Measurements from ENCODE around the gene KRTAP10-10. TPM values are rescaled to one million over a fixed set of nuclear protein-coding genes. Genes with fewer than 3 reads are reported as not detected.
"Not testable (repeated sequence)": the region's sequence is repeated elsewhere in the genome, so short reads cannot be mapped to it uniquely, and the experiment has no call there.

KRTAP10-10 gene
- polyA plus RNA-seq, 2 donors, result not detected

DNA sequence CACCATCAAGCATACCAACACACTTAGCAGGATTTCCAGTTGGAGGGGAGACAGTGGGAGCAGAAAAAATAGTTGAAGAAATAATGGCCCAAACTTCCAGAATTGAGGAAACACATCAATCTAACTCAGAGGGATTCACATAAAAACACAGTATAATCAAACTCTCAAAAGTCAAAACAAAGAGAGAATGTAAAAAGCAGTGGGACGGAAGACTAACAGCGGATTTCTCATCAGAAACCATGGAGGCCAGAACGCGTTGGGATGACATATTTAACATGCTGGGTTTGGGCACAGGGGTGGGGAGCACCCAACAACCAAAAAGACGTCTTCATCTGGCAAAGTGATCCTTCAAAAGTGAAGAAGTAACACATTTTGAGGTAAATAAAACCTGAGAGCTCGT is 17.3 kb upstream of the KRTAP10-10 start:
- H3K27me3 ChIP-seq (ENCODE audit: control insufficient read depth in 1 of 2, insufficient read depth in 2 of 2, low read length in 2 of 2), result no peaks in the 10 kb centered on the region
- H3K9me3 ChIP-seq (ENCODE audit: control insufficient read depth in 2 of 2, insufficient read depth in 1 of 2, low read depth in 1 of 2, low read length in 1 of 2), result no peaks in the 10 kb centered on the region
- H3K4me1 ChIP-seq (ENCODE audit: control insufficient read depth in 2 of 2, insufficient read depth in 2 of 2, low read length in 1 of 2), result no peaks in the 10 kb centered on the region
- no peak overlapping the region for H3K27ac ChIP-seq (ENCODE audit: low read depth in 2 of 2, low read length in 1 of 2)
- H3K4me3 ChIP-seq (ENCODE audit: low read depth in 1 of 2, low read length in 2 of 2), result no peak overlapping the region
- 90 to 91% methylated on average over 6 of the region's 6 CpGs for WGBS, 2 donors
- no peaks in the 10 kb centered on the region for H3K36me3 ChIP-seq (ENCODE audit: control insufficient read depth in 2 of 2, insufficient read depth in 2 of 2, low read length in 1 of 2)

DNA sequence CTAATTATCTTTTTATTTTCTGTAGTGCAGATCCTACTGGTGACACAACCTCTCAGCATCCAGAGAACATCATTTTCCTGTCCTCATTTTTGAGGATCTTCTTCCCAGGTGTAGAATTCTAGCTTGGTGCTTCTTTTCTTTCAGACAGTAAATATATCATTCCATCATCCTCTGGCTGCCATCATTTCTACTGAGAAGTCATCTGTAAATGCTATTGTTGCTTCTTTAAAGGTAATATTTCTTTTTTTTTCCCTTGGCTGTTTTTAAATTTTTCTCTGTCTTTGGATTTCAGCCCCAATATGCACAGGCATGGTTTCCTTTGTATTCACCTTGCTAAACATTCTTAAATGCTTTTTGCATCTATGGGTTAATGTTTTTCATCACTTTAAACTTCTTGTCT is 13.6 kb upstream of the KRTAP10-10 start:
- H3K27me3 ChIP-seq (ENCODE audit: control insufficient read depth in 1 of 2, insufficient read depth in 2 of 2, low read length in 2 of 2), result no peaks in the 10 kb centered on the region

DNA sequence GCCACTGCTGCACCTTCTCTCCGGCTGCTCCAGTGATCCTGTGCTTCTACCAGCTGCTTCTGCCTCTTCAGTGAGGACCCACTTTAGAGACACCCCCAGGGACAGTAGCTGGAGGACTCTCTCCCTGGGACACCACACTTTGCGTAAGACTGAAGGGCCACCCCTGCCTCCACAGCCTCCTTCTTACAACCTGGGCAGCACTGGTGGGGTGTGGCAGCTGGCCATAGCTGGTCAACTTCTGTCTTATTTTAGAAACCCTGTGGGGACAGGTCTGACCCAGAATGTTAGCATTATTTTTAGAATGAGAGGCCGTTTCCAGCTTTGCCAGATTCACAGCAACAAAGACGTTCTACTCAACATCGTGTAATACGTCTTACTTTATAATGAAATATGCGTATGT is 11.4 kb upstream of the KRTAP10-10 start:
- peaks cover 0 to 3% of the 10 kb centered on the region in 2 donors for H3K9me3 ChIP-seq (ENCODE audit: control insufficient read depth in 2 of 2, insufficient read depth in 1 of 2, low read depth in 1 of 2, low read length in 1 of 2)
- H3K27ac ChIP-seq (ENCODE audit: low read depth in 2 of 2, low read length in 1 of 2), result no peak overlapping the region
- H3K4me1 ChIP-seq (ENCODE audit: control insufficient read depth in 2 of 2, insufficient read depth in 2 of 2, low read length in 1 of 2), result peaks cover 0 to 2% of the 10 kb centered on the region in 2 donors
- no peaks in the 10 kb centered on the region for H3K27me3 ChIP-seq (ENCODE audit: control insufficient read depth in 1 of 2, insufficient read depth in 2 of 2, low read length in 2 of 2)
- H3K36me3 ChIP-seq (ENCODE audit: control insufficient read depth in 2 of 2, insufficient read depth in 2 of 2, low read length in 1 of 2), result no peaks in the 10 kb centered on the region
- 87% methylated on average over 7 of the region's 7 CpGs for WGBS, 2 donors
- no peak overlapping the region for H3K4me3 ChIP-seq (ENCODE audit: low read depth in 1 of 2, low read length in 2 of 2)

More for the DNA sequence above, 13.6 kb upstream of the KRTAP10-10 start:
- Histone ChIP-seq H3K9me3 (ENCODE audit: control insufficient read depth in 2 of 2, insufficient read depth in 1 of 2, low read depth in 1 of 2, low read length in 1 of 2) (no peaks in the 10 kb centered on the region), H3K36me3 (ENCODE audit: control insufficient read depth in 2 of 2, insufficient read depth in 2 of 2, low read length in 1 of 2) (no peaks in the 10 kb centered on the region), H3K4me3 (ENCODE audit: low read depth in 1 of 2, low read length in 2 of 2) (no peak overlapping the region), H3K4me1 (ENCODE audit: control insufficient read depth in 2 of 2, insufficient read depth in 2 of 2, low read length in 1 of 2) (peaks cover 0 to 2% of the 10 kb centered on the region in 2 donors), H3K27ac (ENCODE audit: low read depth in 2 of 2, low read length in 1 of 2) (no peak overlapping the region)

DNA sequence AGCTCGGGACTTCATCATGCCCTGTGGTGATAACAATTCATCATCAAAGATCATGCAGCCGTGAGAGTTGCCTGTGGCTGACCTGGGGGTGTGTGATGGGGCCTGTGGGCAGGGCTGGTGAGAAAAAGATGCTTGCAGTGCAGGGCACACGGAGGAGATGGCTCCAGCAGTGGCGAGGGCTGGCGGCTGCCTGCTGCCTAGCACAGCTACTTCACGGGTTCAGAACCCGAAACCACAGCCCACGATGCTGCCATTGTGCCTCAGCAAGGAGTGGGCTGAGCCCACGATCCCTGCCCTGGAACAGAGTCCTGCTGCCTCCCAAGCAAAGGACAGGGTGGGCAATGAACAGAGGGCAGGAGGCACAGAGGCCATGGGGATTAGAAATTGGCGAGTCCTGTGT is 10.9 kb upstream of the KRTAP10-10 start:
- H3K27ac ChIP-seq (ENCODE audit: low read depth in 2 of 2, low read length in 1 of 2), result no peak overlapping the region
- H3K27me3 ChIP-seq (ENCODE audit: control insufficient read depth in 1 of 2, insufficient read depth in 2 of 2, low read length in 2 of 2), result no peaks in the 10 kb centered on the region
- peaks cover 0 to 2% of the 10 kb centered on the region in 2 donors for H3K4me1 ChIP-seq (ENCODE audit: control insufficient read depth in 2 of 2, insufficient read depth in 2 of 2, low read length in 1 of 2)
- H3K4me3 ChIP-seq (ENCODE audit: low read depth in 1 of 2, low read length in 2 of 2), result no peak overlapping the region
- peaks cover 0 to 3% of the 10 kb centered on the region in 2 donors for H3K9me3 ChIP-seq (ENCODE audit: control insufficient read depth in 2 of 2, insufficient read depth in 1 of 2, low read depth in 1 of 2, low read length in 1 of 2)
- H3K36me3 ChIP-seq (ENCODE audit: control insufficient read depth in 2 of 2, insufficient read depth in 2 of 2, low read length in 1 of 2), result no peaks in the 10 kb centered on the region
- WGBS, 2 donors, result 70 to 71% methylated on average over 10 of the region's 10 CpGs

DNA sequence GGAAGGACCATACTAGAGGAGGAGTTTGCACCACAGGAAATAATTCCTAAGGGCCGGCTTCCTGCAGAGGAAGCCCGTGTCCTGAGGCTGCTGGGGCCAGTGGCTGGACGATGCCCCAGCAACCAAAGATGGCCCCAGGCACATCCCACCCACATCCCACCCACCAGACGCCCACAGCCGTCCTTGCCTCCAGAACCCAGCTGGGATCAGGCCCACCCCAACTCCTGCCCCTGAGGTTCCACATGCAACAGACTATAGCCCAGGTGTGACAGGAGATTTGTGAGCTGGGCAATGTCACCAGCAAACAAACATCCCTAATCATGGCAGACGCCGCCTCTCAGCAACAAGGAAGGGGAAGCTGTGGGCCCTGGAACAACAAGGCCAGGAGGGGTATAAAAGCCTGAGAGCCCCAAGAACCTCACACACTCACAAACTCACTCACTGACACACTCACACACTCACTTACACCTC is 10.4 kb upstream of the KRTAP10-10 start, which contains the start of gene KRTAP10-9:
Gene KRTAP10-9, plus strand, starts transcription at position 421 of the 471 bp plus-strand sequence. CDS start 79 bp downstream, outside the sequence.
- no peaks in the 10 kb centered on the region for H3K36me3 ChIP-seq (ENCODE audit: control insufficient read depth in 2 of 2, insufficient read depth in 2 of 2, low read length in 1 of 2)
- H3K4me1 ChIP-seq (ENCODE audit: control insufficient read depth in 2 of 2, insufficient read depth in 2 of 2, low read length in 1 of 2), result peaks cover 0 to 2% of the 10 kb centered on the region in 2 donors
- 53 to 67% methylated on average over 7 of the region's 7 CpGs for WGBS, 2 donors
- H3K9me3 ChIP-seq (ENCODE audit: control insufficient read depth in 2 of 2, insufficient read depth in 1 of 2, low read depth in 1 of 2, low read length in 1 of 2), result peaks cover 0 to 3% of the 10 kb centered on the region in 2 donors
- no peaks in the 10 kb centered on the region for H3K27me3 ChIP-seq (ENCODE audit: control insufficient read depth in 1 of 2, insufficient read depth in 2 of 2, low read length in 2 of 2)
- no peak within 1 kb of the TSS for H3K4me3 ChIP-seq (ENCODE audit: low read depth in 1 of 2, low read length in 2 of 2)
- no peak within 1 kb of the TSS for H3K27ac ChIP-seq (ENCODE audit: low read depth in 2 of 2, low read length in 1 of 2)

DNA sequence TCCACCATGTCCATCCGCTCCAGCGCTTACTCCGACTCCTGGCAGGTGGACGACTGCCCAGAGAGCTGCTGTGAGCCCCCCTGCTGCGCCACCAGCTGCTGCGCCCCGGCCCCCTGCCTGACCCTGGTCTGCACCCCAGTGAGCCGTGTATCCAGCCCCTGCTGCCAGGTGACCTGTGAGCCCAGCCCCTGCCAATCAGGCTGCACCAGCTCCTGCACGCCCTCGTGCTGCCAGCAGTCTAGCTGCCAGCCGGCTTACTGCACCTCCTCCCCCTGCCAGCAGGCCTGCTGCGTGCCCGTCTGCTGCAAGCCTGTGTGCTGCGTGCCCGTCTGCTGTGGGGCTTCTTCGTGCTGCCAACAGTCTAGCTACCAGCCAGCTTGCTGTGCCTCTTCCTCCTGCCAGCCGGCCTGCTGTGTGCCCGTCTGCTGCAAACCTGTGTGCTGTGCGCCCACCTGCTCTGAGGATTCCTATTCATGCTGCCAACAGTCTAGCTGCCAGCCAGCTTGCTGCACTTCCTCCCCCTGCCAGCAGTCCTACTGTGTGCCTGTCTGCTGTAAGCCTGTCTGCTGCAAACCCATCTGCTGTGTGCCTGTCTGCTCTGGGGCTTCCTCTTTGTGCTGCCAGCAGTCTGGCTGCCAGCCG is 9.9 kb upstream of the KRTAP10-10 start:
- not testable (repeated sequence) for H3K4me3 ChIP-seq (ENCODE audit: low read depth in 1 of 2, low read length in 2 of 2); H3K4me1 ChIP-seq (ENCODE audit: control insufficient read depth in 2 of 2, insufficient read depth in 2 of 2, low read length in 1 of 2); H3K36me3 ChIP-seq (ENCODE audit: control insufficient read depth in 2 of 2, insufficient read depth in 2 of 2, low read length in 1 of 2); H3K27ac ChIP-seq (ENCODE audit: low read depth in 2 of 2, low read length in 1 of 2); H3K9me3 ChIP-seq (ENCODE audit: control insufficient read depth in 2 of 2, insufficient read depth in 1 of 2, low read depth in 1 of 2, low read length in 1 of 2); H3K27me3 ChIP-seq (ENCODE audit: control insufficient read depth in 1 of 2, insufficient read depth in 2 of 2, low read length in 2 of 2)
- WGBS, 2 donors, result 68 to 86% methylated on average over 13 to 20 of the region's 20 CpGs

DNA sequence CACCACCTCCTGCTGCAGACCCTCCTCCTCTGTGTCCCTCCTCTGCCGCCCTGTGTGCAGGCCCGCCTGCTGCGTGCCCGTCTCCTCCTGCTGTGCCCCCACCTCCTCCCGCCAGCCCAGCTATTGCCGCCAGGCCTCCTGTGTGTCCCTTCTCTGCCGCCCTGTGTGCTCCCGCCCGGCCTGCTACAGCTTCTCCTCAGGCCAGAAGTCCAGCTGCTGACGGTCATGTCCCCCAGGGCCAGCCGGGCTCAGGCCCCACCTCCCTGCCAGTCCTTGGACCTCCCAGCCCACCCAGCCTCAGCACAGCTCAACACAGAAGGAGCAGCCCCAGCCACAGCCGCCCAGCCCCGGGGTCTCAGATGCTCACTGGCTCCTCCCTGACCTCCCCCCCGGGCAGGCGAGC is 9.3 kb upstream of the KRTAP10-10 start:
- not testable (repeated sequence) for H3K9me3 ChIP-seq (ENCODE audit: control insufficient read depth in 2 of 2, insufficient read depth in 1 of 2, low read depth in 1 of 2, low read length in 1 of 2); H3K36me3 ChIP-seq (ENCODE audit: control insufficient read depth in 2 of 2, insufficient read depth in 2 of 2, low read length in 1 of 2); H3K27me3 ChIP-seq (ENCODE audit: control insufficient read depth in 1 of 2, insufficient read depth in 2 of 2, low read length in 2 of 2); H3K4me3 ChIP-seq (ENCODE audit: low read depth in 1 of 2, low read length in 2 of 2); H3K4me1 ChIP-seq (ENCODE audit: control insufficient read depth in 2 of 2, insufficient read depth in 2 of 2, low read length in 1 of 2); H3K27ac ChIP-seq (ENCODE audit: low read depth in 2 of 2, low read length in 1 of 2)
- 38 to 62% methylated on average over 14 to 15 of the region's 15 CpGs for WGBS, 2 donors

DNA sequence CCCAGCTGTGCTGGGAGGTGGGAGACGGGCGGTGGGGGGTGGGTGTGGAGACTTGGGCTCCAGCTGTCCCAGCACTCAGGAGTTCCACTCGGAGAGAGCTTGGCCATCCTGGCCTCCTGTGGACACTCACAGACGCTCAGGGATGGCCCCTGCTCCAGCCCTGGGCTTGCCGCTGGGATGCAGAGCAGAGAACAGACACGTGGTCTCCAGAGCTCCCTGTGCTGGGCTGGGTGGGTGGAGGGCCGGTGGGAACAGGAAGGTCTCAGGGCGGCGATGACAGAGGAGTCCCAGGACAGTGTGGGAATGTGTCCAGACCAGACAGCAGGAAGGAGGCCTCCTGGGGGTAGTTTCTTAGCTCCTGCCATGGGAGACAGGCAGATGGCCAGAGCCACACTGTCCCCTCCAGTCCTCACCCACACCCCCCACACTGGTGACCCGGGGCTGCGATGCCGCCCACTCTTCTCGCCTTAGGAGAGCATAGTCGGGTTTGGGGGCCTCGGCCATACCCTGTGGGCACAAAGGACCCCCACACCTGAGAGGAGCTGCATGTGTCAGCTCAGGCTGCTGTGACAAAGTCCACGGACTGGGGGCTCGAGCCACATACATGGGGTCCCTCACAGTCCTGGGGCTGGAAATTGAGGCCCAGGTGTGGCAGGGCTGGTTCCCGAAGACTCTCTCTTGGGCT is 8.3 kb upstream of the KRTAP10-10 start:
- Histone ChIP-seq H3K4me1 (ENCODE audit: control insufficient read depth in 2 of 2, insufficient read depth in 2 of 2, low read length in 1 of 2) (peaks cover 0 to 2% of the 10 kb centered on the region in 2 donors), H3K4me3 (ENCODE audit: low read depth in 1 of 2, low read length in 2 of 2) (no peak overlapping the region), H3K36me3 (ENCODE audit: control insufficient read depth in 2 of 2, insufficient read depth in 2 of 2, low read length in 1 of 2) (no peaks in the 10 kb centered on the region), H3K27me3 (ENCODE audit: control insufficient read depth in 1 of 2, insufficient read depth in 2 of 2, low read length in 2 of 2) (no peaks in the 10 kb centered on the region), H3K27ac (ENCODE audit: low read depth in 2 of 2, low read length in 1 of 2) (no peak overlapping the region), H3K9me3 (ENCODE audit: control insufficient read depth in 2 of 2, insufficient read depth in 1 of 2, low read depth in 1 of 2, low read length in 1 of 2) (peaks cover 0 to 3% of the 10 kb centered on the region in 2 donors)
- WGBS, 2 donors, result 76 to 82% methylated on average over 18 of the region's 18 CpGs

DNA sequence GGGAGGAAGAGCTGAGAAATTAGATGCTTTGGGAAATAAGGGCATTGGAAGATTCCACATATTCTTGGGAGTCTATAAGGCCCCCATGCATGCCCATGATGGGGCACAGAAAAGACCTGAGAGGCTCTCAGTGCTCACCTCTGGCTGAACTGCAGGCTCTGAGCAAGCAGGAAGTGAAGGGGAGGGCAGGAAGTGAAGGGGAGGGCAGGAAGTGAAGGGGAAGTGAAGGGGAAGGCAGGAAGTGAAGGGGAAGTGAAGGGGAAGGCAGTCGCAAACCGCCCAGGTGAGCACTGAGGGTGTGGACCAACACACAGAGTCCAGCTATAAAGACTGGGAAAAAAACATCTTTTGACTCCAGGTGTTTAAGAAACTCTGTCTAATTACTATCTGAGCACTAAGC is 6.7 kb upstream of the KRTAP10-10 start:
- H3K27me3 ChIP-seq (ENCODE audit: control insufficient read depth in 1 of 2, insufficient read depth in 2 of 2, low read length in 2 of 2), result no peaks in the 10 kb centered on the region
- no peak overlapping the region for H3K27ac ChIP-seq (ENCODE audit: low read depth in 2 of 2, low read length in 1 of 2)
- H3K4me3 ChIP-seq (ENCODE audit: low read depth in 1 of 2, low read length in 2 of 2), result no peak overlapping the region
- H3K36me3 ChIP-seq (ENCODE audit: control insufficient read depth in 2 of 2, insufficient read depth in 2 of 2, low read length in 1 of 2), result no peaks in the 10 kb centered on the region
- 74 to 84% methylated on average over 2 of the region's 2 CpGs for WGBS, 2 donors
- peaks cover 0 to 3% of the 10 kb centered on the region in 2 donors for H3K9me3 ChIP-seq (ENCODE audit: control insufficient read depth in 2 of 2, insufficient read depth in 1 of 2, low read depth in 1 of 2, low read length in 1 of 2)
- peaks cover 0 to 2% of the 10 kb centered on the region in 2 donors for H3K4me1 ChIP-seq (ENCODE audit: control insufficient read depth in 2 of 2, insufficient read depth in 2 of 2, low read length in 1 of 2)
